ENCODE results near the gene POLR2C. TPM values are rescaled to one million over a fixed set of nuclear protein-coding genes. Genes with fewer than 3 reads are reported as not detected.

The POLR2C gene
- total and polyA plus RNA-seq, 2 experiments from 2014 or later, result 37.6 to 123 TPM

DNA sequence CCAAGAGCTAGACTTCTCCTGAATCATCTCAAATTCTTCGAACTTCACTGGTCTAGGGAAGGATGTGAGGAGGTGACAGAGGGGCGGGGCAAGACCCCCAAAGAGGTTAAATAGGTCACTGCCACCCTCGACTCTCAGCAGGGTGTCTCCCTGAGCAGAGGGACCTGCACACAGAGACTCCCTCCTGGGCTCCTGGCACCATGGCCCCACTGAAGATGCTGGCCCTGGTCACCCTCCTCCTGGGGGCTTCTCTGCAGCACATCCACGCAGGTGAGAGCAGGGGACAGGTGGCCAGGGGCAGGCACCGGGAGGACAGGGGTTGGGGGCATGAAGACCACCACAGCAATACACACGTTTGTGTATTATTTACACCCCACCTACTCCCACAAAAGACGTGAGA, 48.7 kb upstream of the POLR2C start:
- H3K9me2 ChIP-seq (ENCODE audit: insufficient read depth), result no peaks in the 10 kb centered on the region
- no peak overlapping the region for H3K4me3 Mint-ChIP-seq
- H3K36me3 Mint-ChIP-seq (ENCODE audit: low read depth), result no peaks in the 10 kb centered on the region
- H3K27ac Mint-ChIP-seq, result no peak overlapping the region
- peaks cover 27% of the 10 kb centered on the region for H3K4me1 Mint-ChIP-seq
- ATAC-seq, result no peak
- H2AFZ ChIP-seq, result no peak overlapping the region
- no peak for TF ChIP-seq NANOG (IDR thresholded peaks at IDR 0.05; ENCODE audit: borderline replicate concordance)
- TF ChIP-seq, protein P1, sequence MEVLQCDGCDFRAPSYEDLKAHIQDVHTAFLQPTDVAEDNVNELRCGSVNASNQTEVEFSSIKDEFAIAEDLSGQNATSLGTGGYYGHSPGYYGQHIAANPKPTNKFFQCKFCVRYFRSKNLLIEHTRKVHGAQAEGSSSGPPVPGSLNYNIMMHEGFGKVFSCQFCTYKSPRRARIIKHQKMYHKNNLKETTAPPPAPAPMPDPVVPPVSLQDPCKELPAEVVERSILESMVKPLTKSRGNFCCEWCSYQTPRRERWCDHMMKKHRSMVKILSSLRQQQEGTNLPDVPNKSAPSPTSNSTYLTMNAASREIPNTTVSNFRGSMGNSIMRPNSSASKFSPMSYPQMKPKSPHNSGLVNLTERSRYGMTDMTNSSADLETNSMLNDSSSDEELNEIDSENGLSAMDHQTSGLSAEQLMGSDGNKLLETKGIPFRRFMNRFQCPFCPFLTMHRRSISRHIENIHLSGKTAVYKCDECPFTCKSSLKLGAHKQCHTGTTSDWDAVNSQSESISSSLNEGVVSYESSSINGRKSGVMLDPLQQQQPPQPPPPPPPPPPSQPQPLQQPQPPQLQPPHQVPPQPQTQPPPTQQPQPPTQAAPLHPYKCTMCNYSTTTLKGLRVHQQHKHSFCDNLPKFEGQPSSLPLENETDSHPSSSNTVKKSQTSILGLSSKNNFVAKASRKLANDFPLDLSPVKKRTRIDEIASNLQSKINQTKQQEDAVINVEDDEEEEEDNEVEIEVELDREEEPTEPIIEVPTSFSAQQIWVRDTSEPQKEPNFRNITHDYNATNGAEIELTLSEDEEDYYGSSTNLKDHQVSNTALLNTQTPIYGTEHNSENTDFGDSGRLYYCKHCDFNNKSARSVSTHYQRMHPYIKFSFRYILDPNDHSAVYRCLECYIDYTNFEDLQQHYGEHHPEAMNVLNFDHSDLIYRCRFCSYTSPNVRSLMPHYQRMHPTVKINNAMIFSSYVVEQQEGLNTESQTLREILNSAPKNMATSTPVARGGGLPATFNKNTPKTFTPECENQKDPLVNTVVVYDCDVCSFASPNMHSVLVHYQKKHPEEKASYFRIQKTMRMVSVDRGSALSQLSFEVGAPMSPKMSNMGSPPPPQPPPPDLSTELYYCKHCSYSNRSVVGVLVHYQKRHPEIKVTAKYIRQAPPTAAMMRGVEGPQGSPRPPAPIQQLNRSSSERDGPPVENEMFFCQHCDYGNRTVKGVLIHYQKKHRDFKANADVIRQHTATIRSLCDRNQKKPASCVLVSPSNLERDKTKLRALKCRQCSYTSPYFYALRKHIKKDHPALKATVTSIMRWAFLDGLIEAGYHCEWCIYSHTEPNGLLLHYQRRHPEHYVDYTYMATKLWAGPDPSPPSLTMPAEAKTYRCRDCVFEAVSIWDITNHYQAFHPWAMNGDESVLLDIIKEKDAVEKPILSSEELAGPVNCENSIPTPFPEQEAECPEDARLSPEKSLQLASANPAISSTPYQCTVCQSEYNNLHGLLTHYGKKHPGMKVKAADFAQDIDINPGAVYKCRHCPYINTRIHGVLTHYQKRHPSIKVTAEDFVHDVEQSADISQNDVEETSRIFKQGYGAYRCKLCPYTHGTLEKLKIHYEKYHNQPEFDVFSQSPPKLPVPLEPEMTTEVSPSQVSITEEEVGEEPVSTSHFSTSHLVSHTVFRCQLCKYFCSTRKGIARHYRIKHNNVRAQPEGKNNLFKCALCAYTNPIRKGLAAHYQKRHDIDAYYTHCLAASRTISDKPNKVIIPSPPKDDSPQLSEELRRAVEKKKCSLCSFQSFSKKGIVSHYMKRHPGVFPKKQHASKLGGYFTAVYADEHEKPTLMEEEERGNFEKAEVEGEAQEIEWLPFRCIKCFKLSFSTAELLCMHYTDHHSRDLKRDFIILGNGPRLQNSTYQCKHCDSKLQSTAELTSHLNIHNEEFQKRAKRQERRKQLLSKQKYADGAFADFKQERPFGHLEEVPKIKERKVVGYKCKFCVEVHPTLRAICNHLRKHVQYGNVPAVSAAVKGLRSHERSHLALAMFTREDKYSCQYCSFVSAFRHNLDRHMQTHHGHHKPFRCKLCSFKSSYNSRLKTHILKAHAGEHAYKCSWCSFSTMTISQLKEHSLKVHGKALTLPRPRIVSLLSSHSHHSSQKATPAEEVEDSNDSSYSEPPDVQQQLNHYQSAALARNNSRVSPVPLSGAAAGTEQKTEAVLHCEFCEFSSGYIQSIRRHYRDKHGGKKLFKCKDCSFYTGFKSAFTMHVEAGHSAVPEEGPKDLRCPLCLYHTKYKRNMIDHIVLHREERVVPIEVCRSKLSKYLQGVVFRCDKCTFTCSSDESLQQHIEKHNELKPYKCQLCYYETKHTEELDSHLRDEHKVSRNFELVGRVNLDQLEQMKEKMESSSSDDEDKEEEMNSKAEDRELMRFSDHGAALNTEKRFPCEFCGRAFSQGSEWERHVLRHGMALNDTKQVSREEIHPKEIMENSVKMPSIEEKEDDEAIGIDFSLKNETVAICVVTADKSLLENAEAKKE (CRISPR knock-in tag; IDR thresholded peaks at IDR 0.05), result no peak
- TF ChIP-seq EZH2 (IDR thresholded peaks at IDR 0.05; ENCODE audit: low read depth, unreplicated experiment), result no peak
- TF ChIP-seq CREB1 (CRISPR knock-in tag; IDR thresholded peaks at IDR 0.05; ENCODE audit: low read depth), result no peak
- TF ChIP-seq, protein P2, sequence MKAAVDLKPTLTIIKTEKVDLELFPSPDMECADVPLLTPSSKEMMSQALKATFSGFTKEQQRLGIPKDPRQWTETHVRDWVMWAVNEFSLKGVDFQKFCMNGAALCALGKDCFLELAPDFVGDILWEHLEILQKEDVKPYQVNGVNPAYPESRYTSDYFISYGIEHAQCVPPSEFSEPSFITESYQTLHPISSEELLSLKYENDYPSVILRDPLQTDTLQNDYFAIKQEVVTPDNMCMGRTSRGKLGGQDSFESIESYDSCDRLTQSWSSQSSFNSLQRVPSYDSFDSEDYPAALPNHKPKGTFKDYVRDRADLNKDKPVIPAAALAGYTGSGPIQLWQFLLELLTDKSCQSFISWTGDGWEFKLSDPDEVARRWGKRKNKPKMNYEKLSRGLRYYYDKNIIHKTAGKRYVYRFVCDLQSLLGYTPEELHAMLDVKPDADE (IDR thresholded peaks at IDR 0.05), result no peak
- TF ChIP-seq STAT1 (IDR thresholded peaks at IDR 0.05; ENCODE audit: unreplicated experiment), result no peak
- no peak for TF ChIP-seq ZNF331 (CRISPR knock-in tag; IDR thresholded peaks at IDR 0.05; ENCODE audit: low read depth)
- no peak overlapping the region for H3K4me2 ChIP-seq
- no peaks in the 10 kb centered on the region for H4K20me1 ChIP-seq (replicated peaks; ENCODE audit: insufficient read depth)
- H3K79me2 ChIP-seq (replicated peaks; ENCODE audit: insufficient read depth), result no peaks in the 10 kb centered on the region
- H3K4me1 ChIP-seq (ENCODE audit: insufficient read depth), result peaks cover 3% of the 10 kb centered on the region; the same call in 1 of the 2 replicates
- no peak for DNase-seq (ENCODE audit: low spot score)
- no peaks in the 10 kb centered on the region for H3K9me3 Mint-ChIP-seq
- H3K27me3 ChIP-seq (ENCODE audit: insufficient read depth), result no peaks in the 10 kb centered on the region
- no peaks in the 10 kb centered on the region for H3K36me3 ChIP-seq (ENCODE audit: insufficient read depth)
- no peak overlapping the region for H3K4me3 ChIP-seq
- H3K27ac ChIP-seq (ENCODE audit: low read depth), result no peak overlapping the region
- peaks cover 14% of the 10 kb centered on the region for H3K27me3 Mint-ChIP-seq (ENCODE audit: insufficient read depth, low read depth, poor library complexity)
- H3F3A ChIP-seq (replicated peaks; ENCODE audit: low read depth), result peaks cover 4% of the 10 kb centered on the region

Data from GM23338 (cell line).